IPS DF 6.9 (cell line): Measurements from ENCODE around the gene BMAL1.

ENCODE experiments used
- DNase-seq: peaks from one replicate; pipeline ENCODE4 v3.0.0-alpha.2; 2013; ENCODE audit warnings: low read depth, low spot score
- H3K27ac ChIP-seq: one replicate; pipeline ENCODE4 v1.5.1; 2013; ENCODE audit warnings: low read length, control low read depth
- H3K27me3 ChIP-seq: 2 replicates; pipeline ENCODE4 v1.6.1; 2013; ENCODE audit warnings: mild to moderate bottlenecking, low read length; ENCODE audit not compliant: control insufficient read depth, insufficient read depth
- H3K36me3 ChIP-seq: 2 replicates; pipeline ENCODE4 v1.6.1; 2013; ENCODE audit warnings: low read length; ENCODE audit not compliant: control insufficient read depth, insufficient read depth
- H3K4me1 ChIP-seq: 2 replicates; pipeline ENCODE4 v1.6.1; 2013; ENCODE audit warnings: low read length; ENCODE audit not compliant: control insufficient read depth, insufficient read depth
- H3K4me3 ChIP-seq: 2 replicates; pipeline ENCODE4 v1.5.1; 2013; ENCODE audit warnings: mild to moderate bottlenecking, low read length
- H3K9me3 ChIP-seq: 2 replicates; pipeline ENCODE4 v1.6.1; 2013; ENCODE audit warnings: low read length, inconsistent platforms; ENCODE audit not compliant: control insufficient read depth, insufficient read depth
- WGBS: extraction: QIAGEN DNeasy Blood & Tissue Kit; methylation state at CpG from one replicate; pipeline ENCODE4 v1.1.7; 2013; ENCODE audit warnings: mixed read lengths, missing lambda C conversion rate; ENCODE audit not compliant: insufficient read length, insufficient coverage; 5-methylcytosine and 5-hydroxymethylcytosine counted together

The BMAL1 gene

DNA sequence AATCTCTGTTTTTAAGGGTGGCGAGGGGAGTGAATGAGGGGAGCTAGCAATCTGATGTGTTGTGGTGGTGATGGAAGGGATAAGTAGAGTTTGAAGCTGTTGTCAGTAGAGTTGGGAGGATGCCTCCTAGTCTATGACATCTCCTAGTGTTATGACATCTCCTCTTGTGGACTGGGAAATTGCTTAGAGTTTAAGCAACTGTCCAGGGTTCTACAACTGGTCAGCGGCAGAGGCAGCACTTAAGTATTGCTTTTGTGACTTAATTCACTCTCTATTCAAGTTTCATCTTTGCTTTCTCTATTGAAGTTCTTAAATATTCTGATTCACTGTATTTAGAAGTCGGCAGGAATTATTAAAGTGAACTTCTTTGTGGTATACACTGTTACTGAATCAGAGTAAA is 13.8 kb downstream of the BMAL1 start:
- H3K4me1 ChIP-seq, result no peaks in the 10 kb centered on the region
- DNase-seq, result no peak
- no peak overlapping the region for H3K4me3 ChIP-seq
- H3K27ac ChIP-seq, result no peak overlapping the region
- no CpG with 5 or more reads among the region's 3 CpGs for WGBS
- H3K9me3 ChIP-seq, result no peaks in the 10 kb centered on the region
- no peaks in the 10 kb centered on the region for H3K27me3 ChIP-seq
- no peaks in the 10 kb centered on the region for H3K36me3 ChIP-seq

DNA sequence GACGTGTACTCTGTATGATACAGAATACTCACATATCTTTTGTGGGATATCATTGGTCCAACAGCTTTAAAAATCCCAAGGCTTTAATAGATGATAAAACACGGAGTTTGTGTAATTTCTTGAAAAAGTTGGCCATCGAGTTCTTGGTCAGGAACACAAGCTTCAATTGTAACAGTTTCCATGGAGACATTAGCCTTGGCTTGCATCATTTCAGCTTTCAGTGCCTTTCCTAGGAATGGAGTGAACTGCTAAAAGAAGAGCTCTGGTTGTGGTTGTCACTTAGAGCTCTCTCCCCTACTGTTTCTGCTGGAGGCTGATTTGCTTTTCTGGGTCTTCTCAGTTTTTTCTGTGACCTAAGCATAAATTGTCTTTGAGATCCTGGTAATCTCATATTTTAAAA is 14.2 kb downstream of the BMAL1 start:
- H3K27ac ChIP-seq, result no peak overlapping the region
- DNase-seq, result no peak
- no peaks in the 10 kb centered on the region for H3K9me3 ChIP-seq
- no peak overlapping the region for H3K4me3 ChIP-seq
- H3K4me1 ChIP-seq, result no peaks in the 10 kb centered on the region
- no CpG with 5 or more reads among the region's 3 CpGs for WGBS
- H3K36me3 ChIP-seq, result no peaks in the 10 kb centered on the region
- H3K27me3 ChIP-seq, result no peaks in the 10 kb centered on the region

DNA sequence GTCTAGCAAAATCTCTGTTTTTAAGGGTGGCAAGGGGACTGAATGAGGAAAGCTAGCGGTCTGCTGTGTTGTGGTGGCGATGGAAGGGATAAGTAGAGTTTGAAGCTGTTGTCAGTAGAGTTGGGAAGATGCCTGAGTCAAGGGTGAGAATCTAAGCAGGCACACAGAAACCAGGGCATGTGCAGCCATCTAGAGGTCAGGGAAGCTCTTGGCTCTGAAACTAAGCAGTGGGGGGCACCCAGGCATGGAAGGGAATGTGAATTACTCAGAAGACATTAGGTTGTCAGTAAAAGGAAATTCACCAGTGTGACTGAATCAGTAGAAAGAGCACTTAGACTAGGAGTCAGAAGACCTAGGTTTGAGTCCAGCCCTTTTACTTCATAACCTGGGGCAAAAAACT is 15.4 kb downstream of the BMAL1 start:
- no peaks in the 10 kb centered on the region for H3K36me3 ChIP-seq
- no peaks in the 10 kb centered on the region for H3K27me3 ChIP-seq
- no peak for DNase-seq
- no peaks in the 10 kb centered on the region for H3K9me3 ChIP-seq
- no peaks in the 10 kb centered on the region for H3K4me1 ChIP-seq
- no peak overlapping the region for H3K27ac ChIP-seq
- H3K4me3 ChIP-seq, result no peak overlapping the region
- WGBS, result 100% methylated on average over 1 of the region's 2 CpGs

DNA sequence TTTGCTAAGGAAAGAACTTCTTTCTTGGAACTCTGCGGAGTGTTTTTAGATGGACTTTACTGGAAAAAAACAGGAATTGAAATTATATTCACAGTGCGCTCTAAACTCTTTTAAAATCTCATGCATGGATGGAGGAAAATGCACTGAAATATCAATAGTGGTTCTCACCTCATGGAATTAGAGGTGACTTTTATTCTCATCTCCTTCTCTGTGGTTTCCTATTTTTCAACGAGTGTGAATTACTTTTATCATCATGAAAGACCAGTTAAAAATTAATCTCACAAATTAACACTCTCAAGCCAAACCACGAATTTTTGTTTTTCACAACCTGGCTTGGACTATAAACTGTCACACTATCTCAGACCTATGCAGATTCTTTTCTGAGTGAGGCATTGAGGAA is 16.6 kb downstream of the BMAL1 start:
- WGBS, result no CpG with 5 or more reads among the region's 4 CpGs

DNA sequence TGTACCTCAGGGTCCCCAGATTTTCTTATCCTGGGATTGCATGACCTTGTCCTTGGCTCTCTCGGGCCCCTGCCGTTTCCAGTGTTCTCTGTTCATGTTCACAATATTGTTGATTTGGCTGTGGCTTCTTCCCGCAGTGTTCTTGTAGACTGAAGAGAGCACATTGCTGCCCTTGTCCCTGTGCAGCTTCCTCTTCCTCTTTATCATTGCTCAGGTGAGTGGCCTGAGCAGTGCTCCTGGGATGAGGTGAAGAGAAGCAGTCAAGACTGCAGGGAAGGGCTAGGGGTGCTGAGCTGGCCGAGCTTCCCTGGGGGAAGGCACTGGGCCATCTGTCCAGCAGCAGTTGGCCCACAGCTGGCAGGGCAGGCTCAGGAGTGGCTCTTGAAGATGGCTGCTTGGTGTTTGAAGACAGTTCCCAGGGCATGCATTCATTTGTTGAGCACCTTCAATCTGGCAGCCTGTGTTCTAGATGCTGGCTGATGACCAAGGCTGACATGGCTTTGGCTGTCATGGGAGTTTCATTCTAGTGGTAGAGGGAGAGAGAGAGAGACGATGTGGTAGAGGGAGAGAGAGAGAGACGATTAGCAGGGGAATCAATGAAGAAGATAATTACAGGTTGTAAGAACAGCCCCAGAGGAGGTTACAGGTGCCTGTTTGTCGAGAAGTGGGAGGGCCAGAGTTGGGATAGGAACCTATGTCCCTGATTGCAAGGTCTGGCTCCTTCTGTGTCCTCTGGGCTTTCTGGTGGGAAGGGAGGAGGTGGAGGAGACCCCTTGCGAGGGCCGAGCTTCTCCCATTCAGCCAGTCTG is 17.4 kb downstream of the BMAL1 start:
- H3K36me3 ChIP-seq, result no peaks in the 10 kb centered on the region
- H3K4me3 ChIP-seq, result no peak overlapping the region
- H3K27me3 ChIP-seq, result no peaks in the 10 kb centered on the region
- no peak for DNase-seq
- WGBS, result 100% methylated on average over 1 of the region's 9 CpGs
- H3K27ac ChIP-seq, result no peak overlapping the region
- no peaks in the 10 kb centered on the region for H3K4me1 ChIP-seq
- no peaks in the 10 kb centered on the region for H3K9me3 ChIP-seq

More for the DNA sequence above, 16.6 kb downstream of the BMAL1 start:
- H3K27ac ChIP-seq, result no peak overlapping the region
- no peak overlapping the region for H3K4me3 ChIP-seq
- no peaks in the 10 kb centered on the region for H3K36me3 ChIP-seq
- H3K9me3 ChIP-seq, result no peaks in the 10 kb centered on the region
- no peaks in the 10 kb centered on the region for H3K27me3 ChIP-seq
- no peak for DNase-seq
- no peaks in the 10 kb centered on the region for H3K4me1 ChIP-seq

DNA sequence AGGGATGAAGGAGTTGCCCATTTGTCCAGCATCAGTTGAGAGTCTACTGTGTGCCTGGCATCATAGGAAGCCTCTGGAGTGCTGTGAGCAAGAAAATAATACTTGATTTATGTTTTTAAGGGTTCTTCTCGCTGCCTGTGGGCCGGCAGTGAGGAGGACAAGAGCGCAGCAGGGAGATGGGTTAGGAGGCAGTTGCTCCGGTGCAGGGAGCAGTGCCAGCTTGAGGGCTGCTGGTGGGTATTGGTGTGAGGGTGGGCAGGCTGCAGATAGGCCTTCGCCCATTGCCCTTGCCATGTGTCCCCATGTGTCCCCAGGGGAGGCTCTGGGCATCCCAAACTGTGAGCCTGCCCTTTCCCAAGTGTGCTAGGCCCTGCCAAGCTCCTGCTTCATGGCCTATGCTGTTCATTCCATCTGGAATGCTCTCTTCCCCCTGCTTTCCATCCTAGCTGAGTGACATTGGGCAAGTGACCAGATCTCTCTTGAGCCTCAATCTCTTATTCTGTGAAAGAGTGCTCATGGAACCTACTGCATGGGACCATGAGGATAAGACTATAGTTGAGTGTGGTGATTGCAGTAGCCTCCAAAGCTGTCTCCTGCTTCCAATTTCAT is 19.8 kb downstream of the BMAL1 start:
- no peak overlapping the region for H3K27ac ChIP-seq
- WGBS, result no CpG with 5 or more reads among the region's 5 CpGs

DNA sequence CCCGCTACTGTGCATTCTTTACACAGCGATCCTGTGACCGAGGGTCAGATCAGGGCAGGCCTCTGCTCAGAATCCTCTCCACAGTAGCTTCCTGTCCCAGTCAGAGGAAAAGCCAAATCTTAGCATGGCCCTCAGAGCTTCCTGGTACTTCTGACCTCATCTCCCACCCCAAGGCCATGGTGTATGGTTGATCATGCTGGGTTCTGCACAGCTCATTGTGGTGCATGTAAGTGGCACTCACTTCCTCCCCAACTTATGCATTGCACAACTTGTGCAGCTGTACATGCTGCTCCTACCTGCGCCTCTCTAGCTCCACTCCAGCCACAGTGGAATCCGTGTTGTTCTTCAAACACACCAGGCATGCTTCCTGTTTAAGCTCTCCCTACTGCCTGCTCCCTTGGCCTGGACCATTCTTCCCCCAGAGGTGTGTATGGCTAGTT is 20.3 kb downstream of the BMAL1 start:
- H3K9me3 ChIP-seq, result no peaks in the 10 kb centered on the region
- no peaks in the 10 kb centered on the region for H3K27me3 ChIP-seq
- no peak for DNase-seq
- no peak overlapping the region for H3K4me3 ChIP-seq
- WGBS, result no CpG with 5 or more reads among the region's 5 CpGs
- H3K27ac ChIP-seq, result no peak overlapping the region
- H3K36me3 ChIP-seq, result no peaks in the 10 kb centered on the region
- no peaks in the 10 kb centered on the region for H3K4me1 ChIP-seq

More for the DNA sequence above, 19.8 kb downstream of the BMAL1 start:
- Histone ChIP-seq H3K36me3 (no peaks in the 10 kb centered on the region), H3K9me3 (no peaks in the 10 kb centered on the region), H3K4me1 (no peaks in the 10 kb centered on the region), H3K27me3 (no peaks in the 10 kb centered on the region), H3K4me3 (no peak overlapping the region; the same call in 1 of the 2 replicates)
- no peak for DNase-seq

DNA sequence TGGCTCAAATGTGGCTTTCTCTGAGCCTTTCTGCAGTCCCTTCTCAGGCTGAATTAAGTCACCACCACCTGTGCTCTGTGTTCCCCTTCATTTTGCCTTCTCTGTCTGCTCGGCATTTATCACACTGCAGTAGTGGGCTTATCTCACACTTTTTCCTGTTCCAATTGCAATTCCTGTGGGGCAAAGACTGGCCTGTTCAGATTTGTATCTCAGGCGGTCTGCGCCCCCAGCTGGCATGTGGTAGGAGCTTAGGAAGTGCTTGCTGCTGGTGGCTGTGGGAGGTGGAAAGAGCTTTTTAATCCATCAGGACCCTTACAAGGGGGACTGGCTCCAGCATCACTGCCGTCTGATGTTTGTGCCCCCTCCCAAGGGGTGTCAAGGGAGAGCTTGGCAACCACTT is 21.2 kb downstream of the BMAL1 start:
- H3K4me3 ChIP-seq, result no peak overlapping the region
- no peak for DNase-seq
- H3K27me3 ChIP-seq, result no peaks in the 10 kb centered on the region
- H3K4me1 ChIP-seq, result no peaks in the 10 kb centered on the region
- H3K27ac ChIP-seq, result no peak overlapping the region
- WGBS, result no CpG with 5 or more reads among the region's 4 CpGs
- no peaks in the 10 kb centered on the region for H3K9me3 ChIP-seq
- H3K36me3 ChIP-seq, result no peaks in the 10 kb centered on the region

DNA sequence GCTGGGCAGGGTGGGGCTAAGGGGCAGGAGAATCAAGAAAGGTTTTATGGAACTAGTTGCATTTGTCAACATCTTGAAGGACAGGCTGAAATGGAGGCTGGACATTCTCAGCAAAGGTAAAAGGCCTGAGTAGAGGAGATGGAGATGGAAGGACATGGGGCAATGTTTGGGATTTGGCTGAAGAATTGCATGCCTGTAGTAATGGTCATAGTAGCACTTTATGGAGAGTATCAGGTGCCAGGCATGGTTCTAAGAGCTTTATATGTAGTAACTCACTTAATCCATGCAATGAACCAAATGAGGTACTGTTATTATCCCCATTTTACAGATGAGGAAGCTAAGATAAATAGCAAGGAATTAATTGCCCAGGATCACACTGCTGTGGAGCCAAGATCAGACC is 23.9 kb downstream of the BMAL1 start:
- no peaks in the 10 kb centered on the region for H3K36me3 ChIP-seq
- H3K4me3 ChIP-seq, result no peak overlapping the region
- H3K4me1 ChIP-seq, result no peaks in the 10 kb centered on the region
- no peak overlapping the region for H3K27ac ChIP-seq
- H3K9me3 ChIP-seq, result no peaks in the 10 kb centered on the region
- no peaks in the 10 kb centered on the region for H3K27me3 ChIP-seq
- DNase-seq, result no peak

DNA sequence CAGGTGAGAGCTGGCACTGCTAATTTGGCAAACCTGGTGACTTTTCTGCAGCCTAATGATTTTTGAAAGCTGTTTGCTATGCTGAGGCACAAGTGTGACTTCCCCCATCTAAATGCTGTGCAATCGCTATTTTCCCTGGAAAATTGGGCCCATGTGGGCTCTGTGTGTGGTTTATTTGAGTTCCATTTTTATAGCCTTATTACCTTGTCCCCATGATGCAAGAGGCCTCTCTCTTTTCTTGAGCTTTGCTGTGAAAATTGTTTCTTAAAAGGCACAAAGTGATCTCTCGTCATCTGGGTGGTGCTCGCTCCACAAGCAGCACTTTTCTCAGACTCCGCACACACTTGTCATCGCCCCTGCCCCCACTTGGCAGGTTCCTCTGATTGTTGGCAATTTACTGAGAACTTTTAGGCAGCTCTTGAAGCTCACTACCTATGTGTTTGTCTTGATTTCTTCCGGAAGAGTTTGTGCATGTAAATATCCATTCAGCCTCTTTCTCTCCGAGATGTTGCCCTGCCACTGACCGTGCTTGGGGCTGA is 24.9 kb downstream of the BMAL1 start:
- Histone ChIP-seq H3K4me3 (no peak overlapping the region), H3K4me1 (no peaks in the 10 kb centered on the region), H3K36me3 (no peaks in the 10 kb centered on the region), H3K9me3 (no peaks in the 10 kb centered on the region), H3K27ac (no peak overlapping the region), H3K27me3 (no peaks in the 10 kb centered on the region)
- DNase-seq, result no peak
- no CpG with 5 or more reads among the region's 8 CpGs for WGBS
